GM19043 (cell line): ENCODE results near the gene GRAMD1A.
"Not testable (repeated sequence)": the region's sequence is repeated elsewhere in the genome, so short reads cannot be mapped to it uniquely, and the experiment has no call there.

Experiments used
- ATAC-seq: cut with Tn5 transposase; IDR thresholded peaks from one replicate; pipeline ENCODE4 v1.9.1; 2021; ENCODE audit warnings: low read depth; ENCODE audit not compliant: unreplicated experiment

GRAMD1A gene

GRCh38 chr19:35049456-35049855 is 49.3 kb downstream of the GRAMD1A start:
- ATAC-seq: no peak

- ATAC-seq: not testable (repeated sequence)
These were observed 50.5 kb downstream of the GRAMD1A start for GRCh38 chr19:35050662-35051061.

- not testable (repeated sequence) for ATAC-seq
These were observed 51.1 kb downstream of the GRAMD1A start for GRCh38 chr19:35051268-35051667.

- no peak for ATAC-seq
These were observed 51.7 kb downstream of the GRAMD1A start for GRCh38 chr19:35051796-35052195.

- no peak for ATAC-seq
These were observed 52.6 kb downstream of the GRAMD1A start for GRCh38 chr19:35052599-35053190.

GRCh38 chr19:35053667-35054293 is 53.7 kb downstream of the GRAMD1A start:
- ATAC-seq: no peak

- ATAC-seq: no peak
These were observed 54.5 kb downstream of the GRAMD1A start for GRCh38 chr19:35054626-35055025.

GRCh38 chr19:35055715-35056179 is 55.6 kb downstream of the GRAMD1A start:
- ATAC-seq: no peak

- ATAC-seq: no peak
These were observed 56.5 kb downstream of the GRAMD1A start for GRCh38 chr19:35056513-35057063.

GRCh38 chr19:35058370-35058769 is 58.2 kb downstream of the GRAMD1A start:
- no peak for ATAC-seq

GRCh38 chr19:35059006-35059798 is 59.1 kb downstream of the GRAMD1A start:
- no peak for ATAC-seq

- no peak for ATAC-seq
These were observed 59.6 kb downstream of the GRAMD1A start for GRCh38 chr19:35059799-35060091.

GRCh38 chr19:35060160-35060855 is 60.2 kb downstream of the GRAMD1A start:
- no peak for ATAC-seq

GRCh38 chr19:35061583-35062373 is 61.7 kb downstream of the GRAMD1A start:
- ATAC-seq: no peak

GRCh38 chr19:35062942-35063341 is 62.8 kb downstream of the GRAMD1A start:
- no peak for ATAC-seq

GRCh38 chr19:35063940-35064818 is 64.1 kb downstream of the GRAMD1A start:
- ATAC-seq: no peak

- ATAC-seq: no peak
These were observed 65.5 kb downstream of the GRAMD1A start for GRCh38 chr19:35065574-35065973.

GRCh38 chr19:35066121-35066520 is 66.0 kb downstream of the GRAMD1A start:
- no peak for ATAC-seq
